Measurements from ENCODE around the gene ADSS1.
"Not testable (repeated sequence)": the region's sequence is repeated elsewhere in the genome, so short reads cannot be mapped to it uniquely, and the experiment has no call there.

Gene ADSS1

DNA sequence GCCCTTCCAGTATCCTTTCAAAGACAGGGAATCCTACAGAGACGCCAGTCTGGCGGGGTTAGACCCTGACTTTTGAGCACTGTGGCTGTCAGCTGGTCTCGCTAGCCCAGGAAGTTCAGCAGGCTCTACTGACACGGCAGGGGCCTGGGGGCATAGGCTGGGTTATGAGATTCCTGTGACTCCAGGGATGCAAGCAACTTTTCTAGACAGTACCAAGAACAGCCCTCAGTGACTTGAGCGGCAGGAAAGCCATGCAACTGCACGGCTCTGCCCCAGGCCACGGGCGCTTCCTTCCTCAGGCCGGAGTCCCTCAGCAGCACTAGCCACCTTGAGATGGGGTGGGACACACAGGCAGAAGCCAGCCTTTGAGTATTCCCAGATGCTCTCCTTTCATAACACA is 23.8 kb downstream of the ADSS1 start:
- no peak overlapping the region for H3K4me3 ChIP-seq (ENCODE audit: low read depth, low read length)
- TF ChIP-seq, protein P1, sequence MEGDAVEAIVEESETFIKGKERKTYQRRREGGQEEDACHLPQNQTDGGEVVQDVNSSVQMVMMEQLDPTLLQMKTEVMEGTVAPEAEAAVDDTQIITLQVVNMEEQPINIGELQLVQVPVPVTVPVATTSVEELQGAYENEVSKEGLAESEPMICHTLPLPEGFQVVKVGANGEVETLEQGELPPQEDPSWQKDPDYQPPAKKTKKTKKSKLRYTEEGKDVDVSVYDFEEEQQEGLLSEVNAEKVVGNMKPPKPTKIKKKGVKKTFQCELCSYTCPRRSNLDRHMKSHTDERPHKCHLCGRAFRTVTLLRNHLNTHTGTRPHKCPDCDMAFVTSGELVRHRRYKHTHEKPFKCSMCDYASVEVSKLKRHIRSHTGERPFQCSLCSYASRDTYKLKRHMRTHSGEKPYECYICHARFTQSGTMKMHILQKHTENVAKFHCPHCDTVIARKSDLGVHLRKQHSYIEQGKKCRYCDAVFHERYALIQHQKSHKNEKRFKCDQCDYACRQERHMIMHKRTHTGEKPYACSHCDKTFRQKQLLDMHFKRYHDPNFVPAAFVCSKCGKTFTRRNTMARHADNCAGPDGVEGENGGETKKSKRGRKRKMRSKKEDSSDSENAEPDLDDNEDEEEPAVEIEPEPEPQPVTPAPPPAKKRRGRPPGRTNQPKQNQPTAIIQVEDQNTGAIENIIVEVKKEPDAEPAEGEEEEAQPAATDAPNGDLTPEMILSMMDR (IDR thresholded peaks at IDR 0.05; ENCODE audit: low read depth, low read length) = no peak
- DNase-seq (ENCODE audit: low read depth, low spot score) = no peak
- in situ Hi-C loops (cut with HindIII; ENCODE audit: low sequenced_read_pairs) = no loop called here

DNA sequence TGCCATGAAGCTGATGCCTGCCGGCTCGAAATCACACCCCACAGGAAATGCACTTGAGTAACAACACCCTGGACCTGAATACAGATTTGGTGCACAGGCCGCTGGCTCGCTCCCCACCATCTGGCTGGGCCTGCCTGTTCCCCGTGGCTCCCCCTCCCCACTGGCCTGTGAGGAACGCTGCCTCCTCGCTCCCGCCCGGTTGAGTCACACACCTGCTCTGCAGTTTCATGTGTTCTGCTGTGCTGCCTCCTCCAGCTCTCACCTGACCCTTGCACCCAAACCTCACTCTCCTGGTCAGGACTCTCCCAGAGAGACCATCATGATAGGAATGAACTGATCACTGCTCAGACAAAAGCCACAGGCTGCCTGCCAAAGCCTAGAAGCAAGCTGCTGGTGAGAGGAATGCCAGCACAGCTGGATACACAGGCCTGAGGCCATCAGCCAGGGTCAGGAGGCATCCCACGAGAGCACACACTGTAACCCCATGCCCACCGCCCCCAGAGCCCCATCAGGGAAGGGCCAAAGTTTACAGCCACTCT is 25.2 kb downstream of the ADSS1 start:
- in situ Hi-C loops (cut with HindIII; ENCODE audit: low sequenced_read_pairs) = no loop called here
- no peak overlapping the region for H3K4me3 ChIP-seq (ENCODE audit: low read depth, low read length)
- peak; percentile 26 for DNase-seq (ENCODE audit: low read depth, low spot score)
- TF ChIP-seq, protein P1 (IDR thresholded peaks at IDR 0.05; ENCODE audit: low read depth, low read length) = no peak

DNA sequence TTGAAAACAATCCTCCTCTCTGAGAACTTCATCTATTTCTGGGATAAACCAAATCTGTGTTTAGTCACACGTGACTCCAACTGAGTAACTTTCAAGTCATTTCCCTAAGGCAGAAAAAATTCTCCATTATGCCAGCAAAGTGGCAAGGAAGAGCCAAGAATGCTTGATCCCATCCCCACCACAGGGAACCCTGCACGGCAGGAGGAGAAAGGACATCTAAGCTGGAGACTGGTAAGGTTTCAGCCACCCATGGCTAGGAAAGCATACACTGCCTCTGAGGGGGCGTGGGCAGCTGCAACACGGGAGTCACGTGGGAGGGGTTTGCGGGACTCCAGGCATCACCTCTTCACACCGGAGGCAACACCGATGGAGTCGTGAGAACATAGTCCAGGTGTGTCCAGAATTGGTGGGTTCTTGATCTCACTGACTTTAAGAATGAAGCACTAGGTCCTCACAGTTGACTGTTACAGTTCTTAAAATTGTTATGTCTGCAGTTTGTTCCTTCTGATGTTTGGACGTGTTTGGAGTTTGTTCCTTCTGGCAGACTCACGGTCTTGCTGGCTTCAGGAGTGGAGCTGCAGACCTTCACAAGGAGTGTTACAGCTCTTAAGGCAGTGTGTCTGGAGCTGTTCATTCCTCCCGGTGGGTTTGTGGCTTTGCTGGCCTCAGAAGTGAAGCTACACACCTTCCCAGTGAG is 26.2 kb downstream of the ADSS1 start:
- H3K4me3 ChIP-seq (ENCODE audit: low read depth, low read length) = no peak overlapping the region
- in situ Hi-C loops (cut with HindIII; ENCODE audit: low sequenced_read_pairs) = no loop called here
- DNase-seq (ENCODE audit: low read depth, low spot score) = peak; percentile 20
- TF ChIP-seq, protein P1 (IDR thresholded peaks at IDR 0.05; ENCODE audit: low read depth, low read length) = no peak

DNA sequence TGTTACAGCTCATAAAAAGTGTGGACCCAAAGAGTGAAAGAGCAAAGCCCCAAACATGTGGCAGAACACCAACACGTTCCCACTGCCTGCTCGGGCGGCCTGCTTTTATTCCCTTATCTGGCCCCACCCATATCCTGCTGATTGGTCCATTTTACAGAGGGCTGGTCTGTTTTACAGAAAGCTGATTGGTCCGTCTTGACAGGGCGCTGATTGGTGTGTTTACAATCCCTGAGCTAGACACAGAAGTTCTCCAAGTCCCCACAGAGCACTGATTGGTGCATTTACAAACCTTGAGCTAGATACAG is 26.7 kb downstream of the ADSS1 start:
- in situ Hi-C loops (cut with HindIII; ENCODE audit: low sequenced_read_pairs); H3K4me3 ChIP-seq (ENCODE audit: low read depth, low read length); DNase-seq (ENCODE audit: low read depth, low spot score): not testable (repeated sequence)

DNA sequence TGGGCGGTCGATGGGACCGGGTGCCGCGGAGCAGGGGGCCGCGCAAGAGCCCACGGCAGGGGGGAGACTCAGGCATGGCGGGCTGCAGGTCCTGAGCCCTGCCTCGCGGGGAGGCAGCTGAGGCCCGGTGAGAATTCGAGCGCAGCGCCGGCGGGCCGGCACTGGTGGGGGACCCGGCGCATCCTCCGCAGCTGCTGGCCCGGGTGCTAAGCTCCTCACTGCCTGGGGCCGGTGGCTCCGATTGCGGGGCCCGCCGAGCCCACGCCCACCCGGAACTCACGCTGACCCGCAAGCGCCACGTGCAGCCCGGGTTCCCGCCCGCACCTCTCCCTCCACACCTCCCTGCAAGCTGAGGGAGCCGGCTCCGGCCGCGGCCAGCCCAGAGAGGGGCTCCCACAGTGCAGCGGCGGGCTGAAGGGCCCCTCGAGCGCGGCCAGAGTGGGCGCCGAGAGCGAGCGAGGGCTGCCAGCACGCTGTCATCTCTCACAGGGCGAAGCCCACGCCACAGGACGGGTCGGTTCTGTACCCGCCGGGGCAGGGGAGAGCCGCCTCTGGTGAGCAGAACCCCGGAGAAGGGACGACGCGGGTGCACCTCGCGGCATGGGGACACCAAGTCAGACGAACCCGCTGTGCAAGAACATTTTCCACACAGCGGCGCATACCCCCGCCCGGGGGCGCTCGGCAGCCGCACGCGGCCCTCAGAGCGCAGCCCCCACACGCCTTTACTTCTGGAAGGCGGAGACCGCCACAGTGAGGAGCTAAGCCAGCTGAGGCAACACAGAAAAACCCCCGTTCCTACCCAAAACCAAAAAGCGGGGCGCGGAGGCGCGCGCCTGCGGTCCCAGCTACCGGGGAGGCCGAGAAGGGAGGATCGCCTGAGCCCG is 27.8 kb downstream of the ADSS1 start:
- TF ChIP-seq, protein P1 (IDR thresholded peaks at IDR 0.05; ENCODE audit: low read depth, low read length) = no peak
- no peak for DNase-seq (ENCODE audit: low read depth, low spot score)
- in situ Hi-C loops (cut with HindIII; ENCODE audit: low sequenced_read_pairs) = no loop called here
- peak overlapping the region; percentile 90 for H3K4me3 ChIP-seq (ENCODE audit: low read depth, low read length)

DNA sequence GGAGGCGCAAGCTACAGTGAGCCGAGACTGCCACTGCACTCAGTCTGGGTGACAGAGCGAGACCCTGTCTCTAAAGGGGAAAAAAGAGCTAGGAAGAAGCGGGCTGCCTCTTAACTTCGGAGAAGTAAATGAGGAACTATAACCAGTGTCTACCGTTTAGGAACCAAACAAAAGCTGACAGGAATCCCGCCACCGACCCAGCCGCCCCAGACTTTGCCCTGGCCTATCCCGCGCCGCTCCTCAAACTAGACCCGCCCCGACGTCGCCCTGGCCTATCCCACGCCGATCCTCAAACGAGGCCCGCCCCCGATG is 28.4 kb downstream of the ADSS1 start:
- H3K4me3 ChIP-seq (ENCODE audit: low read depth, low read length) = peak overlapping the region; percentile 90
- TF ChIP-seq, protein P1 (IDR thresholded peaks at IDR 0.05; ENCODE audit: low read depth, low read length) = no peak
- in situ Hi-C loops (cut with HindIII; ENCODE audit: low sequenced_read_pairs) = no loop called here
- DNase-seq (ENCODE audit: low read depth, low spot score) = no peak

Data from astrocyte of the spinal cord (primary cell).